ENCODE data around the gene OR1S2.

DNA sequence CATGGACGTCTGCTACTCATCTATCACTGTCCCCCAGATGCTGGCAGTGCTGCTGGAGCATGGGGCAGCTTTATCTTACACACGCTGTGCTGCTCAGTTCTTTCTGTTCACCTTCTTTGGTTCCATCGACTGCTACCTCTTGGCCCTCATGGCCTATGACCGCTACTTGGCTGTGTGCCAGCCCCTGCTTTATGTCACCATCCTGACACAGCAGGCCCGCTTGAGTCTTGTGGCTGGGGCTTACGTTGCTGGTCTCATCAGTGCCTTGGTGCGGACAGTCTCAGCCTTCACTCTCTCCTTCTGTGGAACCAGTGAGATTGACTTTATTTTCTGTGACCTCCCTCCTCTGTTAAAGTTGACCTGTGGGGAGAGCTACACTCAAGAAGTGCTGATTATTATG lies 24.3 kb downstream of the OR1S2 start:
- no peak for TF ChIP-seq POLR2A (IDR thresholded peaks at IDR 0.05)
- TF ChIP-seq, protein P1, sequence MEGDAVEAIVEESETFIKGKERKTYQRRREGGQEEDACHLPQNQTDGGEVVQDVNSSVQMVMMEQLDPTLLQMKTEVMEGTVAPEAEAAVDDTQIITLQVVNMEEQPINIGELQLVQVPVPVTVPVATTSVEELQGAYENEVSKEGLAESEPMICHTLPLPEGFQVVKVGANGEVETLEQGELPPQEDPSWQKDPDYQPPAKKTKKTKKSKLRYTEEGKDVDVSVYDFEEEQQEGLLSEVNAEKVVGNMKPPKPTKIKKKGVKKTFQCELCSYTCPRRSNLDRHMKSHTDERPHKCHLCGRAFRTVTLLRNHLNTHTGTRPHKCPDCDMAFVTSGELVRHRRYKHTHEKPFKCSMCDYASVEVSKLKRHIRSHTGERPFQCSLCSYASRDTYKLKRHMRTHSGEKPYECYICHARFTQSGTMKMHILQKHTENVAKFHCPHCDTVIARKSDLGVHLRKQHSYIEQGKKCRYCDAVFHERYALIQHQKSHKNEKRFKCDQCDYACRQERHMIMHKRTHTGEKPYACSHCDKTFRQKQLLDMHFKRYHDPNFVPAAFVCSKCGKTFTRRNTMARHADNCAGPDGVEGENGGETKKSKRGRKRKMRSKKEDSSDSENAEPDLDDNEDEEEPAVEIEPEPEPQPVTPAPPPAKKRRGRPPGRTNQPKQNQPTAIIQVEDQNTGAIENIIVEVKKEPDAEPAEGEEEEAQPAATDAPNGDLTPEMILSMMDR (IDR thresholded peaks at IDR 0.05): no peak
